ENCODE measurements around the gene FIGN. TPM values are rescaled to one million over a fixed set of nuclear protein-coding genes. Genes with fewer than 3 reads are reported as not detected.
A peak's percentile ranks its signal among the peaks of the same experiment; 100 is the strongest.

FIGN gene
- total RNA-seq, 4 donors from 2014 or later, result 0.42 to 3.1 (median 1.3) TPM

DNA sequence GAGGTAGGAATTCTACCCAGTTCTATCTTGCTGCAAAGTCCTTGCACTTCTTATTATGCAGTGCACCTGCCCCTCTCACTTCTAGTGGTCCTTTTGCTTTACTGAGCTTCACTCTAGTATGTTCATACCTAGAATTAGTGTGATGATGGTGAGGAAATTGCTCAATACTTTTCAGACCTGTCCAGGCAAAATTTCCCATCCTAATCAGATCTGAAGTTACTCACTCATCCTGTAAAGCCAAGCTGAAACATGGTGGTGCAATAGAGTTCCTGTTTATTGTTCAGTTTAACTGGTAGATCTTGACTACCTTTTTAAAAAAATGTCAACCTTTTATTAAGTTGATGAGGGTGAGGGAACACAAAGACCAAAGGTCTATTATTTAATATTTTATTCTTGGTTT lies 12.6 kb upstream of the FIGN start:
- no peak overlapping the region for H3K27ac ChIP-seq
- DNase-seq (no peak), ATAC-seq (no peak)
- in situ Hi-C loops (cut with MboI; ENCODE audit: low sequenced_read_pairs in 4 of 4), result no loop called here
- intact Hi-C loops (cut with DNase I; ENCODE audit: low total_unique reads), result no loop called here
- H3K36me3 ChIP-seq, result no peaks in the 10 kb centered on the region
- H3K27me3 ChIP-seq, result no peaks in the 10 kb centered on the region
- no peaks in the 10 kb centered on the region for H3K4me1 ChIP-seq
- no peak overlapping the region for H3K4me3 ChIP-seq
- TF ChIP-seq, protein P1, sequence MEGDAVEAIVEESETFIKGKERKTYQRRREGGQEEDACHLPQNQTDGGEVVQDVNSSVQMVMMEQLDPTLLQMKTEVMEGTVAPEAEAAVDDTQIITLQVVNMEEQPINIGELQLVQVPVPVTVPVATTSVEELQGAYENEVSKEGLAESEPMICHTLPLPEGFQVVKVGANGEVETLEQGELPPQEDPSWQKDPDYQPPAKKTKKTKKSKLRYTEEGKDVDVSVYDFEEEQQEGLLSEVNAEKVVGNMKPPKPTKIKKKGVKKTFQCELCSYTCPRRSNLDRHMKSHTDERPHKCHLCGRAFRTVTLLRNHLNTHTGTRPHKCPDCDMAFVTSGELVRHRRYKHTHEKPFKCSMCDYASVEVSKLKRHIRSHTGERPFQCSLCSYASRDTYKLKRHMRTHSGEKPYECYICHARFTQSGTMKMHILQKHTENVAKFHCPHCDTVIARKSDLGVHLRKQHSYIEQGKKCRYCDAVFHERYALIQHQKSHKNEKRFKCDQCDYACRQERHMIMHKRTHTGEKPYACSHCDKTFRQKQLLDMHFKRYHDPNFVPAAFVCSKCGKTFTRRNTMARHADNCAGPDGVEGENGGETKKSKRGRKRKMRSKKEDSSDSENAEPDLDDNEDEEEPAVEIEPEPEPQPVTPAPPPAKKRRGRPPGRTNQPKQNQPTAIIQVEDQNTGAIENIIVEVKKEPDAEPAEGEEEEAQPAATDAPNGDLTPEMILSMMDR (IDR thresholded peaks at IDR 0.05 in 4 of 5, conservative IDR thresholded peaks at IDR 0.05 in 1 of 5), result no peak
- no peak for TF ChIP-seq POLR2A (IDR thresholded peaks at IDR 0.05)
- H3K9me3 ChIP-seq, result no peaks in the 10 kb centered on the region

DNA sequence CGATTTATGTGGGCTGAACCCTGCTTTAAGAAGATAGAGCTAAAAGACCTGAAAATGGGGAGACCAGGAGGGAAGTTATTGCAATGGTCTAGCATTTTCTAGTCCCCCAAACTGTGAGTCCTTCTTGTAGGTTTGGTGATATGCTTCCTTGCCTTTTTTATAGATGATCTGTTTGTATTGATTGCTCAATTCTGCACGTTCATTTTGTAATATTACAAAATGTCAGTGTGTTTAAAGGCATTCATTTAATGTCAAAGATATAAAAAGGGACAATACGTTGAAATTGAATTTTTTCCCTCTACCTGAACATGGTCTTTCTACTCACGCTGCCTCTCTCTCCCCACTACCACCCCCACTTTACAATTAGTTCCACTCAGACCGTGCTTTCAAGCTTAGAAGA lies 5.6 kb upstream of the FIGN start:
- ATAC-seq (no peak), DNase-seq (no peak)
- H3K27ac ChIP-seq, result no peak overlapping the region
- no peaks in the 10 kb centered on the region for H3K36me3 ChIP-seq
- in situ Hi-C loops (cut with MboI; ENCODE audit: low sequenced_read_pairs in 4 of 4), result no loop called here
- H3K4me1 ChIP-seq, result no peaks in the 10 kb centered on the region
- no peak overlapping the region for H3K4me3 ChIP-seq
- TF ChIP-seq, protein P1 (IDR thresholded peaks at IDR 0.05 in 4 of 5, conservative IDR thresholded peaks at IDR 0.05 in 1 of 5), result no peak
- no peak for TF ChIP-seq POLR2A (IDR thresholded peaks at IDR 0.05)
- no peaks in the 10 kb centered on the region for H3K27me3 ChIP-seq
- no peaks in the 10 kb centered on the region for H3K9me3 ChIP-seq
- intact Hi-C loops (cut with DNase I; ENCODE audit: low total_unique reads), result no loop called here

DNA sequence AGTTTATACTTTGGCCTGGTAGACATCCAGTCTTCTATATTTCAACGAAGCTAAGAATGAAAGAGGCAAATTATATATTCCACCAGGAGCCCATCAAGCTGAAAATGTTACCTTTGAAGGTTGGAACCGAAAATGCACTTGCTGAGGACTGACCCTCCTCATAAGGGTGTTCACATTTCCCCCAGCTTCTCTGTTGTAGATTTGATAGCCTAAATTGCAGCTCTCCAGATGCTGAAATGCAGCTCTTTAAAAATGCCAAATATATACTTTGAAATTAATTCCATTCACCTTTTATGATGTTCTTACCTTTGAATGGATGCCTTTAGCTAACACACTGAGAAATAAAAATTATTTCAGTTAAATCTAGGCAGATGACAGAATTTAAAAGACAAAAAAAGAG lies 1.8 kb upstream of the FIGN start:
- Histone ChIP-seq H3K4me3 (no peak overlapping the region), H3K27ac (no peak overlapping the region), H3K9me3 (no peaks in the 10 kb centered on the region), H3K36me3 (no peaks in the 10 kb centered on the region), H3K27me3 (no peaks in the 10 kb centered on the region), H3K4me1 (no peaks in the 10 kb centered on the region)
- DNase-seq, result no peak
- in situ Hi-C loops (cut with MboI; ENCODE audit: low sequenced_read_pairs in 4 of 4), result no loop called here
- no peak for TF ChIP-seq POLR2A (IDR thresholded peaks at IDR 0.05)
- TF ChIP-seq, protein P1 (IDR thresholded peaks at IDR 0.05 in 4 of 5, conservative IDR thresholded peaks at IDR 0.05 in 1 of 5), result no peak
- intact Hi-C loops (cut with DNase I; ENCODE audit: low total_unique reads), result no loop called here
- no peak for ATAC-seq

DNA sequence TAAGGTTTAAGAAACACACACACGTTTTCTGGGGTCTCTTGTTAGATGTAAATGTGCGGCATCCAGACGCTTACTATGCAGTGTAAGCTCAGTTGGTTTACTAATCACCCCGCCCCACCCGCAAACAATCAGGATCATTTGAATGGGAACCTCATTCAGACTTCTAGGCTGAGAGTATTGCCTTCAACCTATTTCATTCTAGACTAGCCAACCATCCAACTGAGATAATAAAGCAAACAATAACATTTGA lies 1.3 kb upstream of the FIGN start:
- Histone ChIP-seq H3K27me3 (no peaks in the 10 kb centered on the region), H3K4me3 (peak overlapping the region; percentile 70 to 78 (median 77)), H3K9me3 (no peaks in the 10 kb centered on the region), H3K4me1 (no peaks in the 10 kb centered on the region), H3K27ac (peak overlapping the region in 3 of 4 donors; percentile 88 to 92 (median 89)), H3K36me3 (no peaks in the 10 kb centered on the region)
- TF ChIP-seq, protein P1 (IDR thresholded peaks at IDR 0.05 in 4 of 5, conservative IDR thresholded peaks at IDR 0.05 in 1 of 5), result no peak
- TF ChIP-seq POLR2A (IDR thresholded peaks at IDR 0.05), result no peak
- intact Hi-C loops (cut with DNase I; ENCODE audit: low total_unique reads), result no loop called here
- in situ Hi-C loops (cut with MboI; ENCODE audit: low sequenced_read_pairs in 4 of 4), result no loop called here
- DNase-seq, result no peak
- no peak for ATAC-seq

DNA sequence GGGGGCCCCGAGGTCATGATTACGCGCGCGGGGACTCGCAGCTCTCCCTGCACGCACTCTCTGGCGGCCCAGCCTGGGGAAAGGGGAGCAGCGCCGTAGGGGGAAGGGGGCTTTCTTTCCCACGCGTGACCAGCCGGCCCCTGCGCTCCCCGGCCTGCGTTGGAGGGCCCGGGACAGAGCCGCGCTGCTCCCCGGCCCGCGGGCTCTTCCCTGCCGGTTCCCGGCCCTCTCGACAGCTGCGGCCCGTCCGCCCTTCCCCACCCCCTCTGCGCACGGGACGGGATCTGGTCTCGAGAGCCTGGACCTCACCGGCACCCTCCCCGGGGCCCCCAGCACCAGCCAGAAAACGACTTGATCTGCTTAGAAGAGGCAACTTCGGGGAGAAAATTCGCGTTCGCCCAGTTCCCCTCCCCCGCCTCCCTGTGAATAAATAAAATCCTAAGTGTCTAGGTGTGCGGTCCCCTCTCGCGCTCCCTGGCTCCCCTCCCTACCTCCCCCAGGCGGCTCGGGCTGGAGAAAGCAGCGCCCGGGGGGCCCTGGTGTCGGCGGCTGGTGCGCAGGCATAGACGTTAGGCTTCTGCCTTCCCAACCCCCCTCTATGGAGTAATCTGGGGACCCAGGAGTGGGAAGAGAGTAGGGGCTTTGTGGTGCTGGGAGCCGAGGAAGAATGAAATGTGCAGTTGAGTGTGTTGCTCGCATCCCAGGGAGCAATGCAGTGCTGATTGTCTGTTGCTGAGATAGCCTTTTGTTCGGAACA lies 803 bp upstream of the FIGN start:
- Histone ChIP-seq H3K27me3 (no peaks in the 10 kb centered on the region), H3K27ac (peak overlapping the region; percentile 86 to 92 (median 88)), H3K9me3 (no peaks in the 10 kb centered on the region), H3K4me1 (no peaks in the 10 kb centered on the region), H3K36me3 (no peaks in the 10 kb centered on the region), H3K4me3 (peak overlapping the region; percentile 70 to 78 (median 77))
- in situ Hi-C loops (cut with MboI; ENCODE audit: low sequenced_read_pairs in 4 of 4) (no loop called here), intact Hi-C loops (cut with DNase I; ENCODE audit: low total_unique reads) (no loop called here)
- TF ChIP-seq, protein P1 (IDR thresholded peaks at IDR 0.05 in 4 of 5, conservative IDR thresholded peaks at IDR 0.05 in 1 of 5), result no peak
- TF ChIP-seq POLR2A (IDR thresholded peaks at IDR 0.05), result no peak
- DNase-seq (peak in 1 of 2 donors; percentile 21), ATAC-seq (peak; percentile 47 to 57)

Measured in gastrocnemius medialis (tissue), 4 donors.